Neural progenitor cell (in vitro differentiated cells): ENCODE data around the gene NCEH1.

Experiments used
- EZH2 ChIP-seq: fragments of 200-600 bp; sonication (generic); IDR thresholded peaks from 2 replicates; pipeline ENCODE4 v1.6.1; 2017; ENCODE audit warnings: antibody characterized with exemption, mild to moderate bottlenecking, moderate library complexity
- EZH2phosphoT487 ChIP-seq: fragments of 200-600 bp; sonication (generic); IDR thresholded peaks from 2 replicates; pipeline ENCODE4 v1.6.1; 2017; ENCODE audit warnings: antibody characterized with exemption
- TF ChIP-seq, protein P1 (sequence below): fragments of 200-600 bp; sonication (generic); IDR thresholded peaks from 2 replicates; pipeline ENCODE4 v1.5.1; 2017; ENCODE audit warnings: antibody characterized with exemption, mild to moderate bottlenecking

DNA sequence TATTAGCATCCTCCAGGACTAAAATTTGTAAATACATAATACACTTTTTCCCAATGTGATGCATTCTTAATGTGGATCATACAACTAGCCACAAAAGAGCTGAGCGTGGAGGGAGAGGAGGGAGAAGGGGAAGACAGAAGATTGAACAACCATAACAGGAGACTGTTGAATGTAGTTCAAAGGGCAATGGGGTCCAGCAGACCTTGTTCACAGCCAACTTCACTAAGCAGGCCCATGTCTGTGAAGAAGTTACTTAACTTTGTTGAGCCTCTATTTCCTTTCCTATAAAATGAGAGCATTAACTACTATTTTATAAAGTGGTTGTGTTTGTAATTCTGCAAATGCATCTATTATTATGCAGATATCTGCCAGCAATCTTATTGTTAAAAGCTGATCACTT is 13.3 kb downstream of the NCEH1 start:
- no peak for TF ChIP-seq EZH2
- TF ChIP-seq, protein P1, sequence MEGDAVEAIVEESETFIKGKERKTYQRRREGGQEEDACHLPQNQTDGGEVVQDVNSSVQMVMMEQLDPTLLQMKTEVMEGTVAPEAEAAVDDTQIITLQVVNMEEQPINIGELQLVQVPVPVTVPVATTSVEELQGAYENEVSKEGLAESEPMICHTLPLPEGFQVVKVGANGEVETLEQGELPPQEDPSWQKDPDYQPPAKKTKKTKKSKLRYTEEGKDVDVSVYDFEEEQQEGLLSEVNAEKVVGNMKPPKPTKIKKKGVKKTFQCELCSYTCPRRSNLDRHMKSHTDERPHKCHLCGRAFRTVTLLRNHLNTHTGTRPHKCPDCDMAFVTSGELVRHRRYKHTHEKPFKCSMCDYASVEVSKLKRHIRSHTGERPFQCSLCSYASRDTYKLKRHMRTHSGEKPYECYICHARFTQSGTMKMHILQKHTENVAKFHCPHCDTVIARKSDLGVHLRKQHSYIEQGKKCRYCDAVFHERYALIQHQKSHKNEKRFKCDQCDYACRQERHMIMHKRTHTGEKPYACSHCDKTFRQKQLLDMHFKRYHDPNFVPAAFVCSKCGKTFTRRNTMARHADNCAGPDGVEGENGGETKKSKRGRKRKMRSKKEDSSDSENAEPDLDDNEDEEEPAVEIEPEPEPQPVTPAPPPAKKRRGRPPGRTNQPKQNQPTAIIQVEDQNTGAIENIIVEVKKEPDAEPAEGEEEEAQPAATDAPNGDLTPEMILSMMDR = no peak
- TF ChIP-seq EZH2phosphoT487 = no peak
